Measurements from ENCODE around the gene FRAS1.

- no peak for TF ChIP-seq EP300 (IDR thresholded peaks at IDR 0.05)
- TF ChIP-seq CTCF (IDR thresholded peaks at IDR 0.05) = no peak
- TF ChIP-seq POLR2A (IDR thresholded peaks at IDR 0.05) = no peak
Measured at GRCh38 chr4:78396613-78397291, 339.6 kb downstream of the FRAS1 start.

All from ovary (tissue), 3 donors.